ENCODE data around the gene CYP27B1.

CYP27B1 gene

GRCh38 chr12:57796996-57797395 lies 30.1 kb upstream of the CYP27B1 start:
- peak overlapping the region in 1 of 11 experiments; percentile 6; a peak in 1 of 22 replicates for H3K4me2 ChIP-seq
- peaks cover 78 to 100% (median 91%) of the 10 kb centered on the region in 11 experiments for H3K36me3 ChIP-seq
- no peak overlapping the region for H3K27ac ChIP-seq
- H3K9me3 ChIP-seq (replicated peaks in 1 of 11): no peaks in the 10 kb centered on the region
- no peak overlapping the region for H3K4me3 ChIP-seq
- peaks cover 0 to 21% (median 6%) of the 10 kb centered on the region in 10 experiments; a peak in 12 of 20 replicates for H3K4me1 ChIP-seq
- H4K20me1 ChIP-seq: peaks cover 0 to 36% (median 13%) of the 10 kb centered on the region in 11 experiments; a peak in 13 of 22 replicates
- H3K27me3 ChIP-seq: no peaks in the 10 kb centered on the region
- peak overlapping the region in 4 of 11 experiments; percentile 11 to 40 (median 12); a peak in 4 of 22 replicates for H3K9ac ChIP-seq
- TF ChIP-seq Cebpa-rat (IDR thresholded peaks at IDR 0.05): no peak

DNA sequence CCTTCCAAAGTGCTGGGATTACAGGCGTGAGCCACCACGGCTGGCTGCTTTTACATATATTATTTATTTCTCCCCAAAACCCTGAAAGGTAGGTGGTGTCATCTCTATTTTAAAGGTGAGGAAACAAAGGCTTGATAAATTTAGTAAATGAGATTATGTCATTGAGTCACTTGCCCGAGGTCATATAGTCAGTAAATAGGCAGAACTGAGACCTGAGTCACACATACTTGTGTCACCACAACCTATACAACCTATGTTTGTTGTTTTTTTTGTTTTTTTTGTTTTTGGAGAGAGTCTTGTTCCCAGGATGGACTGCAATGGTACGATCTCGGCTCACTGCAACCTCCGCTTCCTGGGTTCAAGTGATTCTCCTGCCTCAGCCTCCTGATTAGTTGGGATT lies 28.5 kb upstream of the CYP27B1 start:
- no peak overlapping the region for H3K27ac ChIP-seq
- H3K9ac ChIP-seq: no peak overlapping the region
- no peaks in the 10 kb centered on the region for H3K9me3 ChIP-seq (replicated peaks in 1 of 11)
- no peaks in the 10 kb centered on the region for H3K27me3 ChIP-seq
- TF ChIP-seq Cebpa-rat (IDR thresholded peaks at IDR 0.05): no peak
- no peak overlapping the region for H3K4me3 ChIP-seq
- H3K4me1 ChIP-seq: peaks cover 0 to 21% (median 6%) of the 10 kb centered on the region in 10 experiments; a peak in 12 of 20 replicates
- peaks cover 80 to 100% (median 91%) of the 10 kb centered on the region in 11 experiments for H3K36me3 ChIP-seq
- H4K20me1 ChIP-seq: peaks cover 0 to 33% (median 11%) of the 10 kb centered on the region in 11 experiments; a peak in 12 of 22 replicates
- no peak overlapping the region for H3K4me2 ChIP-seq

DNA sequence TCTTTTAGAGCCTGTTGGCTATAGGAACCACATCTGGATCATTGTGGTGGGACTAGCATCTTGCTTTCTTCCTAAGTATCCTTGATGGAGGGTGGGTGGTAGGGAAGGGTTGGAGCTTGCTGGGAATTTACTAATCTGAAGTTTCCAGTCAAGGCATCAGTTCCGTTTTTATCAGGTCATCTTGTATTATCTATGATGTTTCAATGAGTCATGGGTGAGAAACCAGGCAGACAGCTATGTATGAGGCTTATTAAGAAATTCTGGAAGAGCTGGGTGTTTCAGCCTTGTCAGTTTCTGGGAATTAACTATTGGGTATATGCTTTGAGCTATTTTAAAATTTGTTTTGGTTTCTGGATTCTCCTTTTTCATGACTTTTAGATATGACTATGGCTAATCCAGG lies 27.0 kb upstream of the CYP27B1 start:
- no peak overlapping the region for H3K4me2 ChIP-seq
- peaks cover 0 to 21% (median 6%) of the 10 kb centered on the region in 10 experiments; a peak in 12 of 20 replicates for H3K4me1 ChIP-seq
- no peak overlapping the region for H3K4me3 ChIP-seq
- no peak overlapping the region for H3K27ac ChIP-seq
- peaks cover 80 to 100% (median 91%) of the 10 kb centered on the region in 11 experiments for H3K36me3 ChIP-seq
- TF ChIP-seq Cebpa-rat (IDR thresholded peaks at IDR 0.05): no peak
- no peaks in the 10 kb centered on the region for H3K27me3 ChIP-seq
- no peaks in the 10 kb centered on the region for H3K9me3 ChIP-seq (replicated peaks in 1 of 11)
- H4K20me1 ChIP-seq: peaks cover 0 to 37% (median 11%) of the 10 kb centered on the region in 11 experiments; a peak in 13 of 22 replicates
- no peak overlapping the region for H3K9ac ChIP-seq

DNA sequence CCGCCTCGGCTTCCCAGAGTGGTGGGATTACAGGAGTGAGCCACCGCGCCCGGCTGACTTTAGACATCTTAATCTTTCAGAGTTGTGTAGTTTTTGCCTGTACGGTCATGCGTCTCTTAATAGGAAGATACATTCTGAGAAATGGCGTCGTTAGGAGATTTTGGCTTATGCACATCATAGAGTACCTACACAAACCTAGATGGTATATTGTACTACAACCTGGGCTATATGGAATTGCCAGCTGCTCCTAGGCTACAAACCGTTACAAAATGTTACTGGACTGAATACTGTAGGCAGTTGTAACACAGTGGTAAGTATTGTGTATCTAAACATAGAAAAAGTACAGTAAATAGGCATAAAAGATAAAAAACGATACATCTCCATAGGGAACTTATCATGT lies 17.0 kb upstream of the CYP27B1 start:
- peaks cover 33 to 49% (median 38%) of the 10 kb centered on the region in 10 experiments for H3K4me1 ChIP-seq
- peak overlapping the region; percentile 85 to 96 (median 91); a peak in 20 of 22 replicates for H3K9ac ChIP-seq
- no peaks in the 10 kb centered on the region for H3K27me3 ChIP-seq
- peak overlapping the region; percentile 80 to 99 (median 94); a peak in 18 of 20 replicates for H3K4me3 ChIP-seq
- H3K27ac ChIP-seq: peak overlapping the region in 2 of 11 experiments; percentile 82 to 86; a peak in 2 of 22 replicates
- peak overlapping the region; percentile 76 to 99 (median 91) for H3K4me2 ChIP-seq
- H4K20me1 ChIP-seq: peaks cover 0 to 28% (median 5%) of the 10 kb centered on the region in 11 experiments; a peak in 9 of 22 replicates
- peaks cover 39 to 67% (median 57%) of the 10 kb centered on the region in 11 experiments for H3K36me3 ChIP-seq
- H3K9me3 ChIP-seq (replicated peaks in 1 of 11): no peaks in the 10 kb centered on the region
- TF ChIP-seq Cebpa-rat (IDR thresholded peaks at IDR 0.05): no peak

- no peak for TF ChIP-seq Cebpa-rat (IDR thresholded peaks at IDR 0.05)
- Histone ChIP-seq H3K9ac (peak overlapping the region; percentile 85 to 96 (median 91)), H4K20me1 (peaks cover 0 to 28% (median 3%) of the 10 kb centered on the region in 11 experiments; a peak in 8 of 22 replicates), H3K4me1 (peaks cover 33 to 53% (median 38%) of the 10 kb centered on the region in 10 experiments), H3K27ac (peak overlapping the region in 10 of 11 experiments; percentile 75 to 88 (median 84); a peak in 18 of 22 replicates), H3K27me3 (no peaks in the 10 kb centered on the region), H3K4me2 (peak overlapping the region; percentile 76 to 99 (median 91)), H3K9me3 (replicated peaks in 1 of 11) (no peaks in the 10 kb centered on the region), H3K4me3 (peak overlapping the region; percentile 80 to 99 (median 94)), H3K36me3 (peaks cover 35 to 67% (median 53%) of the 10 kb centered on the region in 11 experiments)
Observed at GRCh38 chr12:57783466-57783801, 16.6 kb upstream of the CYP27B1 start.

DNA sequence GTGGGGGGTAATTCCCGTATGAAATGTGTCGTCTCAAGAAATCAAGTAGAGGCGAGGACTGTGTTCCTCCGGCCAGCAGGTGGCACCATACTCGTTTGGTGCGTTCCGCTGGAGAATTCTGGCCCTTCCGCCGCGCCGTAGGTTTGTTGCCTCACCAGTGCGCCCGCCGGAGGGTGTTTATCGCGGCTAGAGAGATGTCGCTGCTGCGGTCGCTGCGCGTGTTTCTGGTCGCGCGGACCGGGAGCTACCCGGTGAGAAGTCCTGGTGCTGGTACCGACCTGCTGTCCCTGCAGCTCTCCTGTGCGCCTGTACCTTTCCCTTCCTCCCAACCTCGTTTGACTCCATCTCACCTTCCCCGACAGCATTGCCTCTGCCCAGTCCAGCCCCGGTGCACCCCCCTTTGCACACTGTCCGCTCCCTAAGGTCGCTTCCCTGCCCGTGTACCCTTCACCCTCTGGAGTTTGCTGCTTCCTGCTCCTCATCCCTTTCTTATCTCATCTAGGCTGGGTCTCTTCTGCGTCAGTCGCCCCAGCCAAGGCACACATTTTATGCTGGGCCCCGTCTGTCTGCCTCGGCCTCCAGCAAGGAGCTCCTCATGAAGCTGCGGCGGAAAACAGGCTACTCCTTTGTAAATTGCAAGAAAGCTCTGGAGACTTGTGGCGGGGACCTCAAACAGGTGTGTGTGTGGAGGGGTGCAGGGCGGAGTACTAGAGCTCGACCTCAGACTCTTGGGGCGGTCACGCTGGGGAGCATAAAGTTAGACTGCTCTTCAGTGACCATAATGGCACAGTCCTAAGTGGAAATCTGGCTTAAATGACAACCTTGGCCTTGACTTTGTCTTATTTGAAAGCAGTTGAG lies 16.0 kb upstream of the CYP27B1 start, which contains the start of gene TSFM:
Gene TSFM (plus strand): TSS at position 180 of the 858 bp plus-strand sequence. CDS start 15 bp downstream, at position 195.
- peaks cover 29 to 64% (median 47%) of the 10 kb centered on the region in 11 experiments for H3K36me3 ChIP-seq
- peaks cover 0 to 22% (median 0%) of the 10 kb centered on the region in 11 experiments; a peak in 7 of 22 replicates for H4K20me1 ChIP-seq
- H3K4me2 ChIP-seq: peak within 1 kb of the TSS; percentile 76 to 99 (median 91)
- no peaks in the 10 kb centered on the region for H3K9me3 ChIP-seq (replicated peaks in 1 of 11)
- H3K27ac ChIP-seq: peak within 1 kb of the TSS; percentile 36 to 88 (median 83); a peak in 21 of 22 replicates
- H3K4me3 ChIP-seq: peak within 1 kb of the TSS; percentile 80 to 99 (median 94)
- peak within 1 kb of the TSS; percentile 85 to 96 (median 91) for H3K9ac ChIP-seq
- peak in 7 of 11 experiments; percentile 15 to 68 (median 45); a peak in 6 of 22 replicates for TF ChIP-seq Cebpa-rat (IDR thresholded peaks at IDR 0.05)
- no peaks in the 10 kb centered on the region for H3K27me3 ChIP-seq
- H3K4me1 ChIP-seq: peaks cover 33 to 57% (median 38%) of the 10 kb centered on the region in 10 experiments

- H3K9me3 ChIP-seq (replicated peaks in 1 of 11): no peaks in the 10 kb centered on the region
- peak overlapping the region; percentile 30 to 88 (median 82); a peak in 18 of 22 replicates for H3K27ac ChIP-seq
- peaks cover 23 to 58% (median 41%) of the 10 kb centered on the region in 11 experiments for H3K36me3 ChIP-seq
- H3K9ac ChIP-seq: peak overlapping the region in 7 of 11 experiments; percentile 35 to 92 (median 88); a peak in 11 of 22 replicates
- H3K4me3 ChIP-seq: peak overlapping the region; percentile 80 to 99 (median 94); a peak in 16 of 20 replicates
- H4K20me1 ChIP-seq: peaks cover 0 to 16% (median 0%) of the 10 kb centered on the region in 11 experiments; a peak in 6 of 22 replicates
- TF ChIP-seq Cebpa-rat (IDR thresholded peaks at IDR 0.05): no peak
- H3K4me1 ChIP-seq: peaks cover 33 to 57% (median 38%) of the 10 kb centered on the region in 10 experiments
- H3K27me3 ChIP-seq: no peaks in the 10 kb centered on the region
- H3K4me2 ChIP-seq: peak overlapping the region; percentile 67 to 96 (median 84)
Observed at GRCh38 chr12:57782243-57782607, 15.3 kb upstream of the CYP27B1 start.

DNA sequence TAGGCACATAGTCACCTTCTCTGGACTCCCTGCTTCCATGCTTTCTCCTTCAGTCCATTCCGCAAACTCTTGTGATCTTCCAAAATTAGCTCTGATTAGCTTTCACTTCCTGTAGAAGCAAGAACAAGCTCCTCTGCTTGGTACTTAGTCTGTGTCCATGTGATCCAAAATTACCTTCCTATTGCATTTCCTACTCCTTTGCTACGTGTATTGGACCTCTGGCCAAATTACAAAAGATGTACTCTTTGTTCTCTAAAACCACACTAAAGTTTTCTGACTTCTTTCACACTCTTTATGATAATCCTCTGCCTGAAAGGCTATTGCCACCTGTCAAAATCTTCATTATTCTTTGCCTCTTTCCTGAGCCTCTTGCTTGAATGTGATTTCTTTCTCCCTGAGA lies 14.9 kb upstream of the CYP27B1 start:
- H3K9ac ChIP-seq: peak overlapping the region in 9 of 11 experiments; percentile 10 to 92 (median 52); a peak in 15 of 22 replicates
- H3K9me3 ChIP-seq (replicated peaks in 1 of 11): no peaks in the 10 kb centered on the region
- peaks cover 33 to 57% (median 38%) of the 10 kb centered on the region in 10 experiments for H3K4me1 ChIP-seq
- no peak for TF ChIP-seq Cebpa-rat (IDR thresholded peaks at IDR 0.05)
- H3K4me2 ChIP-seq: peak overlapping the region; percentile 67 to 96 (median 84)
- peaks cover 0 to 12% (median 0%) of the 10 kb centered on the region in 11 experiments; a peak in 4 of 22 replicates for H4K20me1 ChIP-seq
- H3K27ac ChIP-seq: peak overlapping the region; percentile 30 to 87 (median 75); a peak in 20 of 22 replicates
- H3K4me3 ChIP-seq: peak overlapping the region in 9 of 10 experiments; percentile 7 to 98 (median 89); a peak in 14 of 20 replicates
- peaks cover 19 to 53% (median 37%) of the 10 kb centered on the region in 11 experiments for H3K36me3 ChIP-seq
- no peaks in the 10 kb centered on the region for H3K27me3 ChIP-seq

Measured in BLaER1 treated with 17β-estradiol and CSF1 and Interleukin-3, amounts not matched to agents 10 nM and 100 nM (cell line).